ENCODE data around the gene FAM83C.

DNA sequence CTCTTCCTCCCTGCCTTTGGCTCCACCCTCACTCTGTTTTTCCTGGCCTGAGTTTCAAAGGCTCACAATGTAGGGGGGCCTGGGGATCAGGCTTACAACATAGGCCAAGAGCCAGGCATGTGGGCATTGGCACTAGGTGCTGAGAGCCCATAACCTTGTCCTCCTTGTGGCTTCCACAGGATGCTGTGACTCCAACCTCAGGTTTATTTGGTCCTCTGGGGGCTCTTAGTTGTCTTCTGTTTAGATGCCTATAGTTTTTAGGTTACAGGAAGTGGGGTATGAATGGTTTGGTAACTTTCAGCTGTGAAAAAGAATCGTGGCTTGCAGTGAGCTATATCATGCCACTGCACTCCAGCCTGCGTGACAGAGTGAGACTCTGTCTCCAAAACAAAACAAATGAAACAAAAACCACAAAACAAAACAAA lies 40.2 kb downstream of the FAM83C start:
- TF ChIP-seq, protein P1, sequence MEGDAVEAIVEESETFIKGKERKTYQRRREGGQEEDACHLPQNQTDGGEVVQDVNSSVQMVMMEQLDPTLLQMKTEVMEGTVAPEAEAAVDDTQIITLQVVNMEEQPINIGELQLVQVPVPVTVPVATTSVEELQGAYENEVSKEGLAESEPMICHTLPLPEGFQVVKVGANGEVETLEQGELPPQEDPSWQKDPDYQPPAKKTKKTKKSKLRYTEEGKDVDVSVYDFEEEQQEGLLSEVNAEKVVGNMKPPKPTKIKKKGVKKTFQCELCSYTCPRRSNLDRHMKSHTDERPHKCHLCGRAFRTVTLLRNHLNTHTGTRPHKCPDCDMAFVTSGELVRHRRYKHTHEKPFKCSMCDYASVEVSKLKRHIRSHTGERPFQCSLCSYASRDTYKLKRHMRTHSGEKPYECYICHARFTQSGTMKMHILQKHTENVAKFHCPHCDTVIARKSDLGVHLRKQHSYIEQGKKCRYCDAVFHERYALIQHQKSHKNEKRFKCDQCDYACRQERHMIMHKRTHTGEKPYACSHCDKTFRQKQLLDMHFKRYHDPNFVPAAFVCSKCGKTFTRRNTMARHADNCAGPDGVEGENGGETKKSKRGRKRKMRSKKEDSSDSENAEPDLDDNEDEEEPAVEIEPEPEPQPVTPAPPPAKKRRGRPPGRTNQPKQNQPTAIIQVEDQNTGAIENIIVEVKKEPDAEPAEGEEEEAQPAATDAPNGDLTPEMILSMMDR (conservative IDR thresholded peaks at IDR 0.05; ENCODE audit: low read depth, low read length): no peak
- no peak for TF ChIP-seq EZH2phosphoT487 (IDR thresholded peaks at IDR 0.05; ENCODE audit: borderline replicate concordance, low read length)
- no peak for TF ChIP-seq EZH2 (IDR thresholded peaks at IDR 0.05; ENCODE audit: low read length, unreplicated experiment)
